Stomach smooth muscle (tissue), 2 donors: ENCODE measurements around the gene ENG.
A peak's percentile ranks its signal among the peaks of the same experiment; 100 is the strongest.

Experiments used
- H3K27ac ChIP-seq: one replicate; pipeline ENCODE4 v1.7.0; 2013; ENCODE audit warnings: mild to moderate bottlenecking, low read length, inconsistent platforms
- H3K27me3 ChIP-seq, 2 donors: one replicate each; pipeline ENCODE4 v1.7.0; 2013; ENCODE audit warnings: low read length in 2 of 2; ENCODE audit not compliant: insufficient read depth in 2 of 2, control insufficient read depth in 1 of 2
- H3K36me3 ChIP-seq, 2 donors: one replicate each; pipeline ENCODE4 v1.7.0; 2013; ENCODE audit warnings: low read length in 2 of 2; ENCODE audit not compliant: control insufficient read depth in 2 of 2, insufficient read depth in 2 of 2
- H3K4me1 ChIP-seq: one replicate; pipeline ENCODE4 v1.7.0; 2013; ENCODE audit warnings: low read length; ENCODE audit not compliant: control insufficient read depth, insufficient read depth
- H3K4me3 ChIP-seq, 2 donors: one replicate each; pipeline ENCODE4 v1.7.0; 2013; ENCODE audit warnings: low read length in 2 of 2
- H3K9ac ChIP-seq, 2 donors: one replicate each; pipeline ENCODE4 v1.7.0; 2013; ENCODE audit warnings: low read length in 2 of 2, mild to moderate bottlenecking in 1 of 2
- H3K9me3 ChIP-seq, 2 donors: one replicate each; pipeline ENCODE4 v1.7.0; 2013; ENCODE audit warnings: low read length in 2 of 2; ENCODE audit not compliant: control insufficient read depth in 2 of 2
- donor health status: healthy.
- donor health status: Pancreatic carcinoma.

ENG gene

DNA sequence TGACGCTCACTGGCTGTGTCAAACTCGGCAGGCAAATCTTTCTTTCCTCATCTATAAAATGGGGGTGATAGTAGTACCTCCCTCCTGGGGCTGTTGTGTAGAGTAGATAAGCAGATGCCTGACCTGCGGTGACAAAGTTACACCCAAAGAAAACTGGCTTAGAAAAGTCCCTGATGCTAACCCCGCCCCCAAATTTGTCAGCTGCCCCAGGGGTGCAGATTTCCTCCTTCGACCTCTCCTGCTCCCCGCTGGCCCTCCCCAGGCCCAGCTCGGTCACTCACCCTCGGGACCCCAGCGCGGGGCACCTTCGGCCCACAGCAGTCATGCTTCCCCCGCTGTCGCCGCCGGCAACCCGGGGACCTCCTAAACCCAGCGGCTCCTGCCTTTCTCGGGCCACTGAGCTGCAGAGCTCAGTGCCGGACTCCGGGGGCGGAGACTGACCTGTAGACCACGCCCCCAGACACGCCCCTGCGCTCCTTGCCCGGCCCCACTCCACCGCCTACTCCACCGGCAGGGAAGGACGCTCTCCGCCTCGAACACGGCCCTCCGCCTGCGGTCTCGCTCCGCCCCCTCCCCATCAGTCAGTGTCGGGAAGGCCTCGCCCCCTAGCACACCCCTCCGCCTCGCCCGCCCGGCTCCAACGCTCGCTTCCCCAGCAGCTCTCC lies 83.4 kb downstream of the ENG start:
- peak overlapping the region; percentile 37 for H3K27ac ChIP-seq

DNA sequence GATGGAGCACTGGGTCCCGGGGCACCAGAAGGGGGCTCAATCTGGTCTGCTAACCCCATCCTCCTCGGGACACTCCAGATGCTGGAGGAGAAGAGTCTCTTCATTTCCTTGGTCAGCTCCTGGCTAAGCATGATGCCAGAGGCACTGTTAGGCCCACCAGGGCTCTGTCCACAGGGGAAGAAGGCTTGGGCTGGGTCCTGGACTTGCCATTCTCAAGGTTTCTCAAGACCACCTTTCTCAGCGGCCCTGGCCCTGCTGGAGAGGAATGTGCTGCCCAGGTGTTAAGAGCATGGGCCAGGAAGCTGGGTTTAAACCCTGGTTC lies 83.9 kb downstream of the ENG start:
- Histone ChIP-seq H3K4me1 (peaks cover 22% of the 10 kb centered on the region), H3K36me3 (no peaks in the 10 kb centered on the region), H3K9ac (peak overlapping the region; percentile 36 to 39), H3K27me3 (no peaks in the 10 kb centered on the region), H3K27ac (peak overlapping the region; percentile 37), H3K4me3 (peak overlapping the region; percentile 27 to 74), H3K9me3 (no peaks in the 10 kb centered on the region)

More for the DNA sequence above, 83.4 kb downstream of the ENG start:
- peak overlapping the region; percentile 59 to 74 for H3K4me3 ChIP-seq
- H3K9me3 ChIP-seq: no peaks in the 10 kb centered on the region
- H3K4me1 ChIP-seq: peaks cover 22% of the 10 kb centered on the region
- H3K27me3 ChIP-seq: no peaks in the 10 kb centered on the region
- peak overlapping the region in 1 of 2 donors; percentile 39 for H3K9ac ChIP-seq
- H3K36me3 ChIP-seq: no peaks in the 10 kb centered on the region

- Histone ChIP-seq H3K36me3 (no peaks in the 10 kb centered on the region), H3K27ac (peak overlapping the region; percentile 37), H3K4me1 (peaks cover 22% of the 10 kb centered on the region), H3K4me3 (peak overlapping the region; percentile 27 to 74), H3K9ac (peak overlapping the region; percentile 36 to 39), H3K9me3 (no peaks in the 10 kb centered on the region), H3K27me3 (peaks cover 0 to under 1% of the 10 kb centered on the region in 2 donors)
These were observed 84.4 kb downstream of the ENG start for GRCh38 chr9:127769929-127770582.

DNA sequence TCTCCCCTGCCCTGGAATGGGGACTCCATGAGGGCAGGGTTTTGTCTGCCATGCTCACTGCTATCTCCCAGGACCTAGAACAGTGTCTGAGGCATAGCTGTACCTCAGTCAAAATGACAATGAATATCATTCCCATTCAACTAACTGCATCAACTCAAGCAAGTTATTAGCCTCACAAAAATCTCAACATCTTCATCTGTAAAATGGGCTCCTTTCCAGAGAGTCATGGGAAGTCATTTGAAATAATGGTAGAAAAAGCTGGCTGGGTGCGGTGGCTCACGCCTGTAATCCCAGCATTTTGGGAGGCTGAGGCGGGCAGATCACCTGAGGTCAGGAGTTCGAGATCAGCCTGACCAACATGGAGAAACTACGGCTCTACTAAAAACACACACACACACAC lies 85.4 kb downstream of the ENG start:
- Histone ChIP-seq H3K27ac (no peak overlapping the region), H3K9ac (no peak overlapping the region), H3K4me1 (peaks cover 22% of the 10 kb centered on the region), H3K9me3 (no peaks in the 10 kb centered on the region), H3K4me3 (no peak overlapping the region), H3K27me3 (peaks cover 0 to 4% of the 10 kb centered on the region in 2 donors), H3K36me3 (no peaks in the 10 kb centered on the region)

DNA sequence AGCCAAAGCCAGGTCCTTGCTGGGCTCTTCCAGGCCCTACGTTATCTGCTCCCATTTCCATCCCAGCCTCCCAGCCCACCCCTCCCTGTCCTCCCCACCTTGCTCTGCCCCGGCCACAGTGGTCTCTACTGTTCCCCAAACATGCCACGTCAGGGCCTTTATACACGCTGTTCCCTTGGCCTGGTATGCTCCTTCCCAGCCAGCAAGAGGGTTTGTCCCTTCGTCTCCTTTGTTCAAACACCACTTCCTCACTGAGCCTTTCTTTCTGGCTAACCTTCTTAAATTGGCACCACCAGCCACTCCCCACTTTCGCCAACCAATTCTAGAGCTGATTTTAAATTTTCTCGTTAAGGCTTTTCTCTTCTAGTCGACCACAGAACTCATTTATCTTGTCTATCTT lies 85.8 kb downstream of the ENG start:
- peaks cover 0 to 4% of the 10 kb centered on the region in 2 donors for H3K27me3 ChIP-seq
- H3K27ac ChIP-seq: peak overlapping the region; percentile 41
- no peak overlapping the region for H3K4me3 ChIP-seq
- H3K4me1 ChIP-seq: peaks cover 22% of the 10 kb centered on the region
- no peak overlapping the region for H3K9ac ChIP-seq
- H3K36me3 ChIP-seq: no peaks in the 10 kb centered on the region
- no peaks in the 10 kb centered on the region for H3K9me3 ChIP-seq

GRCh38 chr9:127767909-127768331 lies 86.5 kb downstream of the ENG start:
- H3K36me3 ChIP-seq: no peaks in the 10 kb centered on the region
- H3K27me3 ChIP-seq: peaks cover 0 to 6% of the 10 kb centered on the region in 2 donors
- H3K4me1 ChIP-seq: peaks cover 22% of the 10 kb centered on the region
- peak overlapping the region; percentile 41 for H3K27ac ChIP-seq
- H3K9me3 ChIP-seq: no peaks in the 10 kb centered on the region
- H3K4me3 ChIP-seq: no peak overlapping the region
- H3K9ac ChIP-seq: no peak overlapping the region

DNA sequence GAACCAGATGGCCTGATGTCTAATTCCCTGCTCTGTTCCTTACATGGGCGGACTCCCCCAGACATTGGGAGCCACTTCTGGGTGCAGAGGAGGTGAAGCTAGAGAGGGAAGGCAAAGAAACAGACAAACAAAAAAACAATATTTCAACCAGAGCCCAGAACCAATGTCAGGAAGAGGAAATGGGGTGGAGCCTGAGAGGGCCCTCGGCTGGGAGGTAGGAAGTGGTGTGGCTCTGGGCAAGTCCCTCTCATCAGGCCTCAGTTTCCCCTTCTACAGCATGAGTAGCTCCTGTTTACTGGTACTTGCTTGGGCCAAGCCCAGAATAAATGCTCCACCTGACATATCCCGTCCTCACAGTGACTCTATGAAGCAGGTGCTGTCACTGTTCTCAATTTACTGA lies 87.0 kb downstream of the ENG start:
- no peak overlapping the region for H3K4me3 ChIP-seq
- peaks cover 0 to 6% of the 10 kb centered on the region in 2 donors for H3K27me3 ChIP-seq
- H3K36me3 ChIP-seq: no peaks in the 10 kb centered on the region
- H3K27ac ChIP-seq: peak overlapping the region; percentile 41
- H3K4me1 ChIP-seq: peaks cover 22% of the 10 kb centered on the region
- H3K9me3 ChIP-seq: no peaks in the 10 kb centered on the region
- H3K9ac ChIP-seq: no peak overlapping the region

DNA sequence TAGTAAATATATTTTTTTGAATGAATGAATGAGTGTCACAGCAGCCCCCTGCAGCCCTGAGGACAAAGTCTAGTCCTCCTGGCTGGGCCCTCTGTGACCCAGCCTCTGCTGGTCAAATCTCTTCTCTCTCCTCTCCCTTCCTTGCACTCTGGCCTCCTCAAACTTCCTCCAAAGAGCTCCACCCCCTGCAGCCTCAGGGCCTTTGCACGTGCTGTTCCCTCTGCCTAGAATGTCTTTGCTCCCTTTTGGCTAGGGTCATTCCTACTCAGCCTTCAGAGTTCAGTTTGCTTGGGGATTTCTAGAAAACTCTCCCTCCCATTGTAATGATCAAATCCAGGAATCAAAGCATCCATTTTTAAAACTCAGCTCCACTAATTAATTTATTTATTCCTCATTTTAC lies 89.0 kb downstream of the ENG start:
- Histone ChIP-seq H3K4me3 (no peak overlapping the region), H3K4me1 (peaks cover 13% of the 10 kb centered on the region), H3K27ac (no peak overlapping the region), H3K36me3 (no peaks in the 10 kb centered on the region), H3K9me3 (no peaks in the 10 kb centered on the region), H3K27me3 (peaks cover 8 to 11% of the 10 kb centered on the region in 2 donors), H3K9ac (no peak overlapping the region)
